ENCODE results near the gene TTC23L. TPM values are rescaled to one million over a fixed set of nuclear protein-coding genes. Genes with fewer than 3 reads are reported as not detected.
A peak's percentile ranks its signal among the peaks of the same experiment; 100 is the strongest.

Gene TTC23L
- 1 to 10 TPM in 1 of 5 donors, under 1 TPM in 2, not detected in 2; 0.23 to 1.8 (median 0.64) TPM for total RNA-seq
- total RNA-seq (2013): 0.42 TPM
- 0 to 2.2 (median 0.36) reads per million in 29 experiments for total RNA-seq

- 4% methylated on average over 60 of the region's 73 CpGs for WGBS (ENCODE audit: insufficient coverage)
- Mint-ChIP-seq H3K9me3 (no peaks in the 10 kb centered on the region), H3K27me3 (peaks cover 3 to 5% of the 10 kb centered on the region in 2 donors), H3K36me3 (no peaks in the 10 kb centered on the region), H3K4me1 (peaks cover 12 to 15% (median 14%) of the 10 kb centered on the region in 3 donors), H3K4me3 (peak within 1 kb of the TSS; percentile 88 to 93 (median 91)), H3K27ac (peak within 1 kb of the TSS; percentile 93)
- peaks cover 0 to 13% of the 10 kb centered on the region in 2 experiments for H3K4me1 ChIP-seq (ENCODE audit: control insufficient read depth in 1 of 2, extremely low read depth in 1 of 2, insufficient read depth in 2 of 2, low read length in 2 of 2)
- H3K9me3 ChIP-seq: no peaks in the 10 kb centered on the region
- peaks cover 0 to 8% of the 10 kb centered on the region in 2 experiments for H3K27me3 ChIP-seq (replicated peaks in 1 of 2; ENCODE audit: control insufficient read depth in 2 of 2, extremely low read depth in 1 of 2, insufficient read depth in 2 of 2, low read length in 1 of 2)
- no peaks in the 10 kb centered on the region for H3K36me3 ChIP-seq (ENCODE audit: control insufficient read depth in 2 of 2, extremely low read depth in 1 of 2, insufficient read depth in 1 of 2, low read length in 1 of 2)
- POLR2A ChIA-PET: interaction anchor here (0.6 to 2.3 kb wide), 3 partner anchors 19 to 91 kb away, joined by 3 to 19 read pairs (median 3); no protein-coding TSS in a partner anchor
- peak within 1 kb of the TSS; percentile 76 to 77 for H3K4me3 ChIP-seq (ENCODE audit: control insufficient read depth in 1 of 2, extremely low read depth in 1 of 2, low read length in 1 of 2)
- DNase-seq (peak; percentile 79 to 97 (median 89)), ATAC-seq (replicated peaks in 1 of 4) (peak; percentile 92 to 94 (median 94))
- CTCF ChIA-PET: interaction anchor here in 1 of 2 donors (1.0 to 1.8 kb wide), 2 partner anchors 76 to 90 kb away, joined by 3 to 5 read pairs; partner anchors contain the start of genes BRIX1, DNAJC21 and RAD1
- H3K27ac ChIP-seq (ENCODE audit: low read length): peak within 1 kb of the TSS; percentile 76
Observed at GRCh38 chr5:34838785-34839714, at the start of gene TTC23L. TTC23L (plus strand) TSS chr5:34839164; CDS start chr5:34840672, 1,508 bp downstream.

- Mint-ChIP-seq H3K27me3 (peaks cover 6 to 20% of the 10 kb centered on the region in 2 donors), H3K9me3 (peaks cover 0 to 8% (median 4%) of the 10 kb centered on the region in 3 donors), H3K4me3 (no peak overlapping the region), H3K27ac (no peak overlapping the region), H3K4me1 (no peaks in the 10 kb centered on the region), H3K36me3 (no peaks in the 10 kb centered on the region)
- Histone ChIP-seq H3K9me3 (no peaks in the 10 kb centered on the region), H3K4me3 (ENCODE audit: control insufficient read depth in 1 of 2, extremely low read depth in 1 of 2, low read length in 1 of 2) (no peak overlapping the region), H3K27me3 (replicated peaks in 1 of 2; ENCODE audit: control insufficient read depth in 2 of 2, extremely low read depth in 1 of 2, insufficient read depth in 2 of 2, low read length in 1 of 2) (peaks cover 0 to 5% of the 10 kb centered on the region in 2 experiments), H3K36me3 (ENCODE audit: control insufficient read depth in 2 of 2, extremely low read depth in 1 of 2, insufficient read depth in 1 of 2, low read length in 1 of 2) (no peaks in the 10 kb centered on the region), H3K4me1 (ENCODE audit: control insufficient read depth in 1 of 2, extremely low read depth in 1 of 2, insufficient read depth in 2 of 2, low read length in 2 of 2) (no peaks in the 10 kb centered on the region), H3K27ac (ENCODE audit: low read length) (no peak overlapping the region)
- WGBS (ENCODE audit: insufficient coverage): no CpG with 5 or more reads among the region's 2 CpGs
- ATAC-seq (replicated peaks in 1 of 4) (no peak), DNase-seq (no peak)
- ChIA-PET POLR2A (no interaction called here), CTCF (no interaction called here)
Observed at GRCh38 chr5:34789639-34790038, 49.3 kb upstream of the TTC23L start.

DNA sequence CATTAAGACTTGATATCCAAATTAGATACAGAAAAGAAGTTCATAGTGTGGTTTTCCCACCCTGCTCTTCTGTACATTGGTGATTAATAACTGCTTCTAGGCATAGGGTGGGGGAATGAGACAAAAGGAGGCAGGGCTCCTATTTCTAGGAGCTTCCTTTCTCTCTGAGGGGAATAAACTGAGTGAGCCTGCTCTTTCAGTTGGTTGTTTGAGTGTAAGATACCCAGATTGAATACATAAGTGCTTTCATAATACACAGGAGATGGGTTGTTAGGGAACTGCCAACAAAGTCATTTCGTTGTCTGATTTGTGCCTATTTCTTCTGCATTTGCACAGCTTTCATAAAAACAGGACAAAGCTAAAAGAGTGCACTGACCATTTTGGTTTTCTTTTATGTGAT is 48.9 kb upstream of the TTC23L start:
- Histone ChIP-seq H3K9me3 (no peaks in the 10 kb centered on the region), H3K27me3 (replicated peaks in 1 of 2; ENCODE audit: control insufficient read depth in 2 of 2, extremely low read depth in 1 of 2, insufficient read depth in 2 of 2, low read length in 1 of 2) (peaks cover 0 to 5% of the 10 kb centered on the region in 2 experiments), H3K27ac (ENCODE audit: low read length) (no peak overlapping the region), H3K36me3 (ENCODE audit: control insufficient read depth in 2 of 2, extremely low read depth in 1 of 2, insufficient read depth in 1 of 2, low read length in 1 of 2) (no peaks in the 10 kb centered on the region), H3K4me3 (ENCODE audit: control insufficient read depth in 1 of 2, extremely low read depth in 1 of 2, low read length in 1 of 2) (no peak overlapping the region), H3K4me1 (ENCODE audit: control insufficient read depth in 1 of 2, extremely low read depth in 1 of 2, insufficient read depth in 2 of 2, low read length in 2 of 2) (no peaks in the 10 kb centered on the region)
- Mint-ChIP-seq H3K27ac (no peak overlapping the region), H3K9me3 (peaks cover 0 to 8% (median 4%) of the 10 kb centered on the region in 3 donors), H3K4me1 (no peaks in the 10 kb centered on the region), H3K27me3 (peaks cover 6 to 20% of the 10 kb centered on the region in 2 donors), H3K4me3 (no peak overlapping the region), H3K36me3 (no peaks in the 10 kb centered on the region)
- DNase-seq: no peak
- ATAC-seq (replicated peaks in 1 of 4): no peak
- no CpG with 5 or more reads among the region's 1 CpG for WGBS (ENCODE audit: insufficient coverage)
- ChIA-PET POLR2A (no interaction called here), CTCF (no interaction called here)

DNA sequence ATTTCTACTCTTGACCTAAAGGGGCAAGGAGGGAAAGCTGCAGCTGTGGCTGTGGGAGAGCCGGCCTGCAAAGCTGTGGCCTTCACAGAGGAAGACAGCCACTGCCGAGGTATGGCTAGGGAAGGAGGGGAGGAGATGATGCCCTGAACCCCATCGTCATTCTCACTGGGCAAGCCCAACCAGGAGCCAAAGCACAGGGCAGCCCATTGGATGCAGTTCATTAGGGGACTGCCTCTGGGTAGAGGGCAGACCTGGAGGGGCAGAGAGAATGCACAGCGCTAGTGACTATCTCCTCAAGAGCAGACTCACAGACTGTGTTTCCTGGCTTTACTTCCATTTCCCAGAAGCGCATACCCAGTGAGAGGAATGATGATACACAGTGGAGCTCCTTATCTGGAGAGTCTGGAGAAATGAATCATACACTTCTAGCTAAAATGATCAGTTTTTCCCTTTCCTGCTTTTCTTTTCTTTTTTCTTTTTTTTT is 47.2 kb upstream of the TTC23L start:
- Histone ChIP-seq H3K36me3 (ENCODE audit: control insufficient read depth in 2 of 2, extremely low read depth in 1 of 2, insufficient read depth in 1 of 2, low read length in 1 of 2) (no peaks in the 10 kb centered on the region), H3K9me3 (no peaks in the 10 kb centered on the region), H3K27me3 (replicated peaks in 1 of 2; ENCODE audit: control insufficient read depth in 2 of 2, extremely low read depth in 1 of 2, insufficient read depth in 2 of 2, low read length in 1 of 2) (peaks cover 0 to 5% of the 10 kb centered on the region in 2 experiments), H3K4me3 (ENCODE audit: control insufficient read depth in 1 of 2, extremely low read depth in 1 of 2, low read length in 1 of 2) (no peak overlapping the region), H3K27ac (ENCODE audit: low read length) (no peak overlapping the region), H3K4me1 (ENCODE audit: control insufficient read depth in 1 of 2, extremely low read depth in 1 of 2, insufficient read depth in 2 of 2, low read length in 2 of 2) (no peaks in the 10 kb centered on the region)
- POLR2A ChIA-PET: interaction anchor here in 1 of 2 donors (0.6 kb wide), 2 partner anchors 17 to 34 kb away, joined by 3 to 4 read pairs; no protein-coding TSS in a partner anchor
- 80% methylated on average over 2 of the region's 5 CpGs for WGBS (ENCODE audit: insufficient coverage)
- Mint-ChIP-seq H3K27me3 (peaks cover 0 to 20% of the 10 kb centered on the region in 2 donors), H3K36me3 (no peaks in the 10 kb centered on the region), H3K4me1 (no peaks in the 10 kb centered on the region), H3K27ac (no peak overlapping the region), H3K9me3 (peaks cover 0 to 8% (median 4%) of the 10 kb centered on the region in 3 donors), H3K4me3 (no peak overlapping the region)
- CTCF ChIA-PET: no interaction called here
- ATAC-seq (replicated peaks in 1 of 4) (no peak), DNase-seq (no peak)

GRCh38 chr5:34802834-34803563 is 36.0 kb upstream of the TTC23L start:
- no peaks in the 10 kb centered on the region for H3K4me1 Mint-ChIP-seq
- no peaks in the 10 kb centered on the region for H3K27me3 Mint-ChIP-seq
- no peaks in the 10 kb centered on the region for H3K9me3 Mint-ChIP-seq
- DNase-seq (no peak), ATAC-seq (replicated peaks in 1 of 4) (no peak)
- ChIA-PET POLR2A (no interaction called here), CTCF (no interaction called here)
- Histone ChIP-seq H3K4me3 (ENCODE audit: control insufficient read depth in 1 of 2, extremely low read depth in 1 of 2, low read length in 1 of 2) (no peak overlapping the region), H3K9me3 (no peaks in the 10 kb centered on the region), H3K4me1 (ENCODE audit: control insufficient read depth in 1 of 2, extremely low read depth in 1 of 2, insufficient read depth in 2 of 2, low read length in 2 of 2) (no peaks in the 10 kb centered on the region), H3K36me3 (ENCODE audit: control insufficient read depth in 2 of 2, extremely low read depth in 1 of 2, insufficient read depth in 1 of 2, low read length in 1 of 2) (no peaks in the 10 kb centered on the region), H3K27ac (ENCODE audit: low read length) (no peak overlapping the region), H3K27me3 (replicated peaks in 1 of 2; ENCODE audit: control insufficient read depth in 2 of 2, extremely low read depth in 1 of 2, insufficient read depth in 2 of 2, low read length in 1 of 2) (no peaks in the 10 kb centered on the region)
- H3K4me3 Mint-ChIP-seq: no peak overlapping the region
- no peaks in the 10 kb centered on the region for H3K36me3 Mint-ChIP-seq
- H3K27ac Mint-ChIP-seq: no peak overlapping the region
- no CpG with 5 or more reads among the region's 9 CpGs for WGBS (ENCODE audit: insufficient coverage)
